Suppressor macrophage treated with lipopolysaccharide for 4 hours (primary cell): ENCODE results near the gene FRAT1.

Source experiments
- DNase-seq: peaks from one replicate; pipeline ENCODE4 v3.0.0-alpha.2; 2020

The FRAT1 gene

DNA sequence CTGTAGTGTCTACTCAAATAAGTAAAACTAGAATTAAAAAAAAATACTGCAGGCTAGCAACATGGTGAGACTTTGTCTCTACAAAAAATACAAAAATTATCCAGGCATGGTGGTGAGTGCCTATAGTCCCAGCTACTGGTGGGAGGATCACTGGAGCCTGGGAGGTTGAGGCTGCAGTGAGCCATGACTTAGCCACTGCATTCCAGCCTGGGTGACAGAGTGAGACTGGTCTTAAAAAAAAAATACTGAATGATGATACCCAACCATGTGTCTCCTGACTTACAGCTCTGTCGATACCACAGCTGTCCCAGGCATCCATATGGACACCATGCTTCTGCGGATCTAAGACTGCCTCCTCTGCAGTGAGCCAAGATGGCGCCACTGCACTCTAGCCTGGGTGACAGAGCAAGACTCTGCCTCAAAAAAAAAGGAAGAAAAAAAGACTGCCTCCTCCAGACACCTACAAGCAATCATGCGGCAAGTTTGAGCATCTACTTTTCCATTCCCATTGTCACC lies 7.9 kb upstream of the FRAT1 start:
- no peak for DNase-seq

DNA sequence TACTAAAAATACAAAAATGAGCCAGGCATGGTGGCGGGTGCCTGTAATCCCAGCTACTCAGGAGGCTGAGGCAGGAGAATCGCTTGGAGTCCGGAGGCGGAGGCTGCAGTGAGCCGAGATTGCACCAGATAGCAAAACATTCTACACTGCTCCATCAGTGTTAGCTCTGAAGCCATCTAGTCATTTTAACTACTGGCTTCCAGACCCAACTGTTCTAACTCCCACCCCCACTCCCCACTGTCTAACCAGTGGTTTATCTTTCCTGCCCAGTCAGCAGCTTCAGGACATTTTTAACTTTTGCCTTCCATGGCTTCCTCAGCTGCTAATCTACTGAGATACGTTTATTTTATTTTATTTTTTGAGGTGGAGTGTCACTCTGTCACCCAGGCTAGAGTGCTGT lies 6.2 kb upstream of the FRAT1 start:
- DNase-seq: no peak

DNA sequence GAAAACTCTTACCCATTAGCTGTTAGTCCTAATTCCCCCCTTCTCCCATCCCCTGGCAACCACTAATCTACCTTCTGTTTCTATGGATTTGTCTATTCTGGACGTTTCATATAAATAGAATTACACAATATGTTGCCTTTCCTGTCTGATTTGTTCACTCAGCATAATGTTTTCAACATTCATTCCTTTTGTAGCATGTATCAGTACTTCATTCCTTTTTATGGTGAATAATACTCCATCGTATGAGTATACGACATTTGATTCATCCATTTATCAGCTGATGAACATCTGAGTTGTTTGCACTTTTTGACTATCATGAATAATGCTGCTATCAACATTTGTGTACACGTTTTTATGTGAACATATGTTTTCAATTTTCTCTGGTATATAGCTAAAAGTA lies 4.4 kb upstream of the FRAT1 start:
- peak; percentile 27 for DNase-seq

DNA sequence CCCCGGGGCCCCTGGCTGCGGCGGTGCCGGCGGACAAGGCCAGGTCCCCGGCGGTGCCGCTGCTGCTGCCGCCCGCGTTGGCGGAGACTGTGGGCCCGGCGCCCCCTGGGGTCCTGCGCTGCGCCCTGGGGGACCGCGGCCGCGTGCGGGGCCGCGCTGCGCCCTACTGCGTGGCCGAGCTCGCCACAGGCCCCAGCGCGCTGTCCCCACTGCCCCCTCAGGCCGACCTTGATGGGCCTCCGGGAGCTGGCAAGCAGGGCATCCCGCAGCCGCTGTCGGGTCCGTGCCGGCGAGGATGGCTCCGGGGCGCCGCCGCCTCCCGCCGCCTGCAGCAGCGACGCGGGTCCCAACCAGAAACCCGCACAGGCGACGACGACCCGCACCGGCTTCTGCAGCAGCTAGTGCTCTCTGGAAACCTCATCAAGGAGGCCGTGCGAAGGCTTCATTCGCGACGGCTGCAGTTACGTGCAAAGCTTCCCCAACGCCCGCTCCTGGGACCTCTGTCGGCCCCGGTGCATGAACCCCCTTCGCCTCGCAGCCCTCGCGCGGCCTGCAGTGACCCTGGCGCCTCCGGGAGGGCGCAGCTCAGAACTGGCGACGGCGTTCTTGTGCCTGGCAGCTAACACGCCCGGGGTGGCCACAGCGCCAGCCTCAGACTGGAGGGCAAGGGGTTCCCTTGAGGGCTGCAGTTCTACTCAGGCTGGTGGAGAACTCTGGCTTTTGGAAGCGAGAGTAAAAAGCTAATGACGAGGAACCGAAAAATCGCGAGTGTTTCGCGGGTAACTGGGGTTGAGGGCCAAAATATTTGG lies 804 bp downstream of the FRAT1 start:
- DNase-seq: peak; percentile 67

DNA sequence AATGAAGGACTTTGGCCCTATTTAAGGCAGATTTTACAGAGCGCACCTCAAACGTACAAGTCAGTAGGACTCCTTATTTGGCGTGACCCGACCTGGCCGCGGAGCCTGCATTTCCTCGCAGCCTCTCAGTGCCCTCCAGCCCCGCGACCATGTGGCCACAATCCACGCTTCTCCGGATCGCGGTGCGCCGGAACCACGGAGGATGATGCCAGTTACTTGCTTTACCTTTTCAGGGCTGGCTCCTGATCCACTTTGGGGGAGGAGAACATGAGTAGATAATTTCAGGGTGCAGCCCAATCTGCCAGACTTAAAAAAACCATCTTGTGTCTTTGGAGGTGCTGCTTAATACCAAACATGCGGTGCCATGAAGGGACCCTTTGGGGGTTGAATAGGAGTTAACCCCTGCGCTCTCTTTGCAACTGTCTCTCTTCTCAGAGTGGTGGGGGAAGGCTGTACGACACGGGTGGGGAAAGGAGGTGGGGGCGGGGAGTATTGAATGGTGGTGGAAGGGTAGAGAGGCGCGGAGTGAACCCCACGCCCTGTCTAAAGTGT lies 1.5 kb downstream of the FRAT1 start:
- DNase-seq: no peak

DNA sequence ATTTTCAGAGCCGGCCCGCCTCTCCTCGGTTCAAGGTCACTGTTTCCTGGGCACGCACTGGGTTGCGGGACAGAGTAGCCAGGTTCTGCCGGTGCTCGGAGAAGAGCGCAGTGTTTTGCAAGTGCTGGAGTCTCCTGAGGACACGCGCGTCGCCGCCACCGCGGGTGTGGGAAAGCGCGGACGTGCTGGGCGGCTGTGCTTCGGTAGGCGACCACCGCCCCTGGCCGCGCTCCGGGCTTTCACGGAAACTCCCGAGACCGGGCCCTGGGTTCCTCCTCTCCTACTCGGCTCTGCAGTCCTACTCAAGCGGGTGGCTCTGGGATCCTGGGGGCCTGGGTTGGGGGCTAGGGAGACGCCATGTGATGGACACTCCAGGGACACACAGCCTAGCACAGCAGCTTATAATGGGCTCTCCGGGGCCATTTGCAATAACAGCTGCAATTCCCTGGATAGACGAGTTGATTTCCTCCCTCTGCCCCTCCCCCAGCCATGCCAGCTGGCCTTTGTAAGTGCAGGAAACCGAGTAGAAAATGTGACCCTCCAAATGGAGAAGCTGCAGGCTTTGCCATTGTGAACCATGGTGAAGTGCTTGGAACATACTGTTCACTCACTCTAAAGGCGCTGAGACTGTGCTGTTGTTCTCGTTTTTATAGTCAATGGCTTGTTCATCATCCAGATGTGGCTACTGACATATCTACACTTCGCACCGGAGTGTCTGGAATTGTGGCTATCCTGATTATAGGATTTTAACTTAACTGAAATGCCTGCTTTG lies 2.1 kb downstream of the FRAT1 start:
- DNase-seq: peak; percentile 70

DNA sequence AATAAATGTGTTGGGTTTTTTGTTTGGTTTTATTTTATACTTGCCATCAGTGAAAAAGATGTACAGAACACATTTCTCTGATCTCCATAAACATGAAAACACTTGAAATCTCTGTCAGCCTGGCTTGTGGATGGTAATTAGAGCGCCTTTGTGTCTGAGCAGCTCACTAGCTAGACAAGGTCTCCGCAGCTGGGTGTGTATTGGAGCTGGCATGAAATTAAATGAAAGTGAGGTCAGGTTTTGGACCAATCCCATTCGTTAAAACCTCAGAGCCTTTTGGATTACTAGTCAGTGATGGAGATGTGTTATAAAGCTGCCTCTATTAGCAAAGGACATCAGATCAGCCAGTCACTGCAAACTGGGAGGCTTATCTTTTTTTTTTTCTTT lies 2.7 kb downstream of the FRAT1 start:
- no peak for DNase-seq

DNA sequence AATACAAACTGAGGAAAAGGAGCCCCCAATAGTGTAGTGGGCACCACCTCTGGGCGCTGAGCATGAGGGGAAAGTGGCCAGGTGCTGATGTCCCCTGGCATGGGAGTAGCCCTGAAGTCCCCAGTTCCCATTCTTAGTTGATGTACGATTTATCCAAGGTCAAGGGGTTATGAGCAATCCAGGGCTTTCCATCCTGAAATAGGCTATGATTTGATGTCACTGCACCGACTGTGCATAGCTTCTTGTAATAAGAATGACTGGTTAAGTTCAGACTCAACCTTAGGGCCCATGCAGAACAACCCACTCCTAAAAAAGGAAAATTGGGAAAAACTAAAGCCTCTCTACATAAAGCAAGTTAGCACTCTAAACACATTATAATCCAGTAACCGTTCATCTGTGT lies 4.4 kb downstream of the FRAT1 start:
- peak; percentile 36 for DNase-seq

DNA sequence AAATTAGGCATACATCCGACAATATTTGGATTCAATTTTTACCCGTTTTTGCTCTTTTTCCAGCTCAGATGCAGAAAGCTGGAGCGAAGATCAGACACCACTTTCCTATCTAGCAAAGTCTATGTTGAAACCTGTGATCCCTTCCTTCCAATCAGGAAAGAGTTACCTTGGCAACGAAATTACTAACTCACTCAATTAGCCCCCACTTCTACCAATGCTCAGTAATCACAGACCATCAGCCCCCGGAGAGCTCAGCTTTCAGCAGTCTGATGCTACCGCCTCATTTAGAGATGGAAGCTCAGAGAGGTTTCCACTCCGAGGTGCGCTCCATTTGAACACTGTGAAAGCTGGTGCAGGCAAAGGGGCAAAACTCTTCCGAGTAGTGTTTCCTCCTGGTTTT lies 6.7 kb downstream of the FRAT1 start:
- DNase-seq: no peak

DNA sequence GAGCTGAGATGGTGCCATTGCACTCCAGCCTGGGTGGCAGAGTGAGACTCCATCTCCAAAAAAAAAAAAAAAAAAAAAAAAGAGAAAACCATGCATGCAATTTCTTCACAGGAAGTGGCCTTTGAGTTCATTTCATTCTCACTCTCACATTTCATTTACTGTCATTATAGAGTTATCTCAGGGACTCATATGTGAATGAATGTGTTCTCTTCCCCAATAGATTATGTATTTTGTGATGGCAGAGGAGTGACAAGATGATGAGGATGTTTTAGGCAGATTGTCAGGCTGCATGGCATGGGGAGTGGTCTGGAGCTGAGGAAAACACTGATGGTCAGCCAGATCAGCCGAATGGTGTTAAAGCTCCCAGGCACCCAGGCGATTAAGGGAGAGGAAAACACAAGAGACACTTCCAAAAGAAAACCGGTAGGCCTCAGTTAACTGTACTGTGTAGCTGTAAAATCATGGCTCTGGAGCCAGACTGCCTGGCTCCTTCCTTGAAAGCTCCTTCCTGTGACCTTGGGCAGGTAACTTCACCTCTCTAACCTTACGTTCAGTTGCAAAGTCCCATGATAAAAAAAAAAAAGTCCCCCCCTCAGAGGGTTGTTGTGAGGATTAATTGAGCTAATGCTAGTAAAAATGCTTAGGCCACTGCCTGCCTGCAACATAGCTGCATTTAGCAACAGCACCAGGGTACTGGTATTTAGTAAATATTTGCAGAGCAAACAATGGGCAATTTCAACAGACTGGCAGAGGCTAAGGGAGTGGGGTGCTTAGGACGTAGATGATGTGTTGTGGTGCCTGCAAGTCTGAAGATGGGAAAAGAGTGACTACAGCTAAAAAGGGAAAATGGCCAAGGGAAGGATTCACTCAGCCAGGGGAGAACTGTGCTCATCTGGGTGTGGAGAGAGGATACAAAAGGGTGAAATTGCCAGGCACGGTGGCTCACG lies 8.6 kb downstream of the FRAT1 start:
- DNase-seq: no peak

DNA sequence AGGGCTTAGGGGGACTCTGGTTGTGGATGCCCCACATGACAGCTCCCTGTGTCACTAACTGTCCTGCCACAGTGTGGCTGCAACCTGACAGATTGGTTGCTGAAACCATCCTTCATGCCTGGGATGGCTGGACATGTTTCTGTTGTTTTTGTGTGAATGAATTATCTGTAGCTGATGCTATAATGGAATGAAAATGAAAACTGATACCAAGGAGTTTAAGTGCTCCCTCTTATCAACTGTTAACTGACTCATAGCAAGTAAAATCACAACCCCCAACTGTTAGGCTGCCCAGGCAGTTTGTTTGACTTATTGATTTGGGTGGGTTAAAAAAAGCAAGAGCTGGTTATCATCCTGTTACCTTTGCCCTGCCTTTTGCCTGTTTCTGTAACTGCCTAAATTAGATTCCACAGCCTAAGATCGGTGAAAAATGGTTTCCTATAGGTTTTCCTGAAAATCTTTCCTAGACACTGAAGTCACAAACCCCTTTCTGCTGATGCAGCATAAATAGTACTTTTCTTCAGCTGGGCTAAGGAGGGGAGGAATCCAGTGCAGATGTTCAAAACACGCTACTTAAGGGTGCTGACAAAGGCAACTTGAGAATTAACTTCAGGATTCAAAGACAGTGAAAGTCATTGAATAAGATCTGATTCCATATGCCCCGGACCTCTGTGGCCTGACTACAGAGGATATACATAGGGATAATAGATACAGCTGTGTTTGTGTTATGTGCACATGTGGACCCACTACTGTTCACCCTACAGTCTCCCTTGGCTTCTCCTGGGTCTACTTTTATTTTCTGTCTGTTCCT lies 9.8 kb downstream of the FRAT1 start:
- DNase-seq: no peak

DNA sequence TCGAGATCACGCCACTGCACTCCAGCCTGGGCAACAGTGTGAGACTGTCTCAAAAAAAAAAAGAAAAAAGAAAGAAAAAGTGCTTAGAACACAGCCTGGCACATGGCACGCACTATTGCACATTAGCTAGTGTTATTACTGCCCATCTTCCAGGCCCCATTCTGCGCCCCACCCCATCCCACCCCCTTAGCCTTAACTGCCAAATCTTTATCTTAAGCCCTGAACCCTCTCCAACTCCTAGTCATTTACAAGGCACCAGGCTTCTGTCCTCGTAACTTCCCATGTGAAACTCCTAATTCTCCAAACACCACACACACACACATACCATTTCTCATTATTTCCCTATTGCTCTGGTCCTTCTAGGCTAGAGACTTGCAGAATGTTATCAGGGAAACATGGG lies 10.7 kb downstream of the FRAT1 start:
- peak; percentile 27 for DNase-seq

DNA sequence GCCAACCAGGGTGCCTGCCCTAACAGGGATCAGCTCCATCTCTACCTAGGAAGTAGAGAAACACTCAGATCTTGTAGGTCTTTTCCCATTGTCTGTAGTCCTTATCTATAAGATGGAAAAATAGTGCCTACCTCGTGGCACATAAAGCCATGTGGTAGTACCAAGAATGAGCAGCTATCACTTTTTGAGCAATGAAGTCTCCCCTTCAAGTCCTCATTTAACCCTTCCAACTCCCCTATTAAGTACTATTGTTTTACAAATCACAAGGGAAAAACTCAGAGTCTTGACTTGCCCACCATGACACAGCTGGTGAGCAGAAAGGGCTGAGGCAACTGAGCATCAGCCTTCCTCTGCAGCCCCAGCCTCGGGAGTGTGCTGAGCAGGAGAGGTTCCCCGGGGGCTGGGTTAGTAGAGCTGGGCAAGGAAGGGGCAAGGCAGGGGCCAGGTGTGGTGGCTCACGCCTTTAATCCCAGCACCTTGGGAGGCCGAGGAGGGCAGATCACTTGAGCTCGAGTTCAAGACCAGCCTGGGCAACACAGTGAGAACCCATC lies 12.2 kb downstream of the FRAT1 start:
- DNase-seq: no peak

DNA sequence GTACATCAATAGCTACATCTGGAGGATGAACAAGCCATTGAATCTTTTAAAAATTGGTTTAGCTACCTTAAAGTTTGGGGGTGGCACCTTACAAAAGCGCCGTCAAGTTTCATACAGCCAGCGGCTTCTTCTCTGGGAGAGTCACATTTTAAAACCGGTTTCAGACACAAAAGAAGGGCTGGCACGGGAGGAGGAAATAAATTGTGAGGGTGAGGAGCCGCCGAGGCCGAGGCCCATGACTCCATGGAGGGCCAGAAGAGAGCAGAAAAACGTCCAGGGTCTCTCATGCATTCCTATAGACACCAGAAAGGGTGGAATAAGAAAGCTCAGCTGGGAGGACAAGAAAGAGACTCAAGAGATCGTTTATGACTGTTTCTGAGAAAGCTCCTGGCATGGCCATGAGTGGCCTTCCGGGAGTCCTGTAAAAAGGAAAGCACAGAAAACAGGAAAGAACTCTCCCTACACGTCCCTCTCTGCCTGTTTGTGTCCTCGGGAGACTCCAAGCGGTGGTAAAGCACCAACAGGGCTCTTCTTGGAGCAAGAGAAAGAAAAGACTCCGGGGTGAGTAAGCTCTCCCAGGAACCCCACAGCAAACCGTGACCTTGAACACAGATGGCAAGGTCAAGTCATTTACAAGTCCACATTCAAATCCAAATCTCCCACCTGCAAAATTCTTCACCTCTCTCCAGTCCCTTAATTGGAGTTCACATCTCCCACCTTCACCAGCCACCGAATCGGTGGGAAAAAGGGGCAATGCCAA lies 13.7 kb downstream of the FRAT1 start:
- peak; percentile 81 for DNase-seq

DNA sequence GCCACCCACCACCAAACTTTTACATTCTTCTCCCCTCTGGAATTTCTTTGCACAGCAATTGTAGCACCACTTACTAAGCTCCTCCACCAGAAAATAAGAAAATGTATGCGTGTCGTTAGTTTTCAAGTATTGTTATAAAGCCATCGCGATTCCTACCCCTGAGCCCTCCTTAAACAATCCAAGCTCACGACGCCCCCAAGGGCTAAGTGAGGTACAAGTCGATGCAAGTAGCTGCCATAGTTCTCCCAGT lies 14.2 kb downstream of the FRAT1 start:
- no peak for DNase-seq

DNA sequence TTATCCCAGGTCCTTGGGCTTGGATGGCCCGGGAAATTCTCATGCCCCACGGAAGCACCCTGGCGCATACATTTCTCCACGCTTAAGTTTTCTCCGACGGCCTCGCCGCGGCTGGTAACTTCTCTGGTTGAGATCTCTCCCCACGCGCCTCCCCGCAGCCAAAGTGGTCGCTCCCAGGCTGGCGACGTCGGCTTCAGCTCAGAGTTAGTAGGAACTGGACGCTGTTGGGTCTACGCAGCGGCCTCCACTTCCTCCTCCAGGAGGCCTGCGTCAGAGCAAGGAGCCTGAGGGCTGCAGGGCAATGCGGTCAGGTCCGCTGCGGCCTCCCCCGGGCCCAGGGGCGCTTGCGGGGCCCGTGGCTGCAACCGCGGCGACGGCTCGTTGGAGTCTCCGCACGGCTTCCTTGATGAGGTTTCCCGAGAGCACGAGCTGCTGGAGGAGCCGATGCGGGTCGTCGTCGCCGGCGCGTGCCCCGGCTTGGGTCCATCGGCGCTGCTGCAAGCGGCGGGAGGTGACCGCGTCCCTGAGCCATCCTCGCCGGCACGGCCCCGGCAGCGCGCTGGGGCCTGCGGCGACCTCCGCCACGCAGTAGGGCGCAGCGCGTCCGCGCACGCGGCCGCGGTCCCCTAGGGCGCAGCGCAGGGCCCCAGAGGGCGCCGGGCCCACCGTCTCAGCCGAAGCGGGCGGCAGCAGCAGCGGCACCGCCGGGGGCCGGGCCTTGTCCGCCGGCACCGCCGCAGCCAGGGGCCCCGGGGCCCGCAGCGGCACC lies 14.7 kb downstream of the FRAT1 start:
- peak; percentile 85 for DNase-seq

DNA sequence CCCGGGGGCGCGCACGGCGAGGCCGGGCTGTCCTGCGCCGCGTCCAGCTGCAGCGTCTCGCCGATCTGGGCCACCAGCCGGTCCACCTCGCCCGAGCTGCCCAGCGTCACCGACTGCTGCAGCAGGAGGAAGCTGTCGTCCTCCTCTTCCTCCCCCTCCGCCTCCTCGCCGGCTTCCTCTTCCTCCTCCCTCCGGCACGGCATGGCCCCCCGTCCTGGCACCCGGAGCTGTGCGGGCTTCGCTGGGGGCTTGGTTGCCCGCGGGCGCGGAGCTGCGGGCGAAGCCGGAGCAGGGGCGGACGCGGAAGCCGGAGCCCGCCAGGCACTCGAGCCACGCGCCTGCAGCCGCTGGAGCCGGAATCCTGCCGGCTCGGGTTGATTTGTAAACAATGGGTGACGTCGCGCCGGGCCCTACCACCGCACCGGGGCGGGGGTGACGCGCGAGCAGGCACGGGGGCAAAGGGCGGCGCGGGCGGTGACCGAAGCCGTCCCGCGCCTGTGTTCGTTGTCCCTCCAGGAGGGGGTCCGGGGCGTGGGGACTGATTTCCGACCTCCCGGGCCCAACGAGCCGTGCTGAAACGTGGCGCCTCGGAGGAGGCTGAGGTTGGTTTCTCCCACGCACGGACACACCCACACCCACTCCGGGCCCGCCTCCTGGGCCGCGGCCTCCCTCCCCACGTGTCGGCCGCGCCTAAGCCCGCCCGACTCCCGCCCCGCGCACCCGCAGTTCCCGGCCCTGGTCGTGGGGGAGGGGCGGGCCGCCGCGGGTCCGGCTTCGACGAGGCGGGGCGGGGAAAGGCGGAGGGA lies 15.5 kb downstream of the FRAT1 start, which contains the start of gene FRAT2:
Gene FRAT2, minus strand, starts transcription at position 360 of the 806 bp plus-strand sequence. Its CDS starts 157 bp downstream, at position 203.
- peak; percentile 93 for DNase-seq

DNA sequence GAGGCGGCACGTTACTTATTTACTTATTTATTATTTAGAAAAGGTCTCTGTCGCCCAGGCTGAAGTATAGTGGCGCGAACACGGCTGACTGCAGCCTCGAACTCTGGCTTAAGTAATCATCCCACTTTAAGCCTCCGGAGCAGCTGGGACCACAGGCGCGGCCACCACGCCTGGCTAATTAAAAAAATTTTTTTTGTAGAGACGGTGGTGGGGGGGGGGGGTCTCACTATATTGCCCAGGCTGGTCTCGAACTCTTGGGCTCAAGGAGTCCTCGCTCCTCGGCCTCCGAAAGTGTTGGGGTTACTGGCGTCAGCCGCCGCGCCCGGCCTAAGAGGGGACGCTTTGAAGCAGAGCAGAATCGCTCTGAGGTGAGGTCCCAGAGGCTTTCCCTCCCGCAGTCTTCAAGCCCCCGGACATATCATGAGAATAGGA lies 16.1 kb downstream of the FRAT1 start:
- no peak for DNase-seq

DNA sequence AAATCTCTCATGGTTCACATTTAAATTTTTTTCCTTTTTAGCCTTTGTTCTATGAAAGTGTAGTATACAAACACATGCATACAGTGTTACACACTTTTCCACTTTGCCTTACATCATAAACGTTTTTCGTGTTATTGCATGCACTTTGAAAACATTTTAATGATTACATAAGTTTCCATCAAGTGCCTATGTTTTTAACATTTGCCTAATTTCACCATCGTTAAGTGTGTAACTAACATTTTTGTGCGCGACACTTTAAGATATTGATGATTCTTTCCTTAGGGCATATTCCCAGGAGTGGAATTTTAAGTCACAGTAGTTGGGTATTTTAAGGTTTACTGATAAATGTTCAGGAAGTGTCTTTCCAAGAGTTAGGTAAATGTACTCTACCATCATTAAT lies 16.9 kb downstream of the FRAT1 start:
- DNase-seq: no peak
